ENCODE data around the gene PSRC1.

DNA sequence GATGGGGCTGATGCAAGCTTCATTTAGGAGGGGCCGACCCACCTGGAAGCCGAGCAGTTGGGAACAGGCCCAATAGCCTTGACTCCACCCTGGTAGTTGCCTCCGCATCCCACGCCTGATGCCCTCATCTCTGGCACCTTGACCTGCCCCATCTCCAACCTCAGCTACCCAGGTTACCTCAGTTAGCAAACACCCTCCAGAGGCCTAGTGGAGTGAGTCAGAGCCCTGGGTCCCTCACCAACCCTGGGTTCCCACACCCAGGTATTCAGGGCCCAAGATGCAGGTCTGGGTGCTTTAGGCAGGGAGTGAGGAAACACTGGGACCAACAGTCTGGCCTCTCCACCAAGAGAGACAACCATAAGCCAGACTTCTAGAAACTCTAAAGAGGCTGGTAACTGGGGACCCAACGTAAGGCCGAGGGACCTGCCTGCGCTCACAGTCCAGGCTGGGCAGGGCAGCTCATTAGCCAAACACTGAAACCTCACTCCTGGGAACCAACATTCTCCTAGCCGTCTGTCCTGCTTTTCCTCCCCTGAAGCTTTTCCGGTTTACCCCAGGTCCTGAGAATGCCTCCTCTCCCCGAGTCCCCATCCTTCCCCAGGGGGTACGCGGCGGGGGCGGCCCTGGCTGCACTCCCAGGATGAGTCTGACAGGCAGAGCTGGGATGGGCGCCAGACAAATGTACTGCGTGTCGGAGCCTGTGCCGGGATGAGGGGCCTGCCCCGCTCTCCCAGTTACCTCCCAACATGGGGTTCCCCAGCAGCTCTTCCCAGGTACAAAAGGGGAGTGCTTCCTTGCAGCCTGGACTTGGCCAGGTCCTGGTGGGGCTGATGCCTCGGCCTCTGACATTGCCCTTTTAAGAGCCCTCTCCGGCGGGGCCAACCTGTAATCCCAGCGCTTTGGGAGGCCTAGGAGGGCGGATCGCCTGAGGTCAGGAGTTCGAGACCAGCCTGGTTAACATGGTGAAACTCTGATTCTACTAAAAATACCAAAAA is 42.5 kb downstream of the PSRC1 start:
- TF ChIP-seq, protein P1, sequence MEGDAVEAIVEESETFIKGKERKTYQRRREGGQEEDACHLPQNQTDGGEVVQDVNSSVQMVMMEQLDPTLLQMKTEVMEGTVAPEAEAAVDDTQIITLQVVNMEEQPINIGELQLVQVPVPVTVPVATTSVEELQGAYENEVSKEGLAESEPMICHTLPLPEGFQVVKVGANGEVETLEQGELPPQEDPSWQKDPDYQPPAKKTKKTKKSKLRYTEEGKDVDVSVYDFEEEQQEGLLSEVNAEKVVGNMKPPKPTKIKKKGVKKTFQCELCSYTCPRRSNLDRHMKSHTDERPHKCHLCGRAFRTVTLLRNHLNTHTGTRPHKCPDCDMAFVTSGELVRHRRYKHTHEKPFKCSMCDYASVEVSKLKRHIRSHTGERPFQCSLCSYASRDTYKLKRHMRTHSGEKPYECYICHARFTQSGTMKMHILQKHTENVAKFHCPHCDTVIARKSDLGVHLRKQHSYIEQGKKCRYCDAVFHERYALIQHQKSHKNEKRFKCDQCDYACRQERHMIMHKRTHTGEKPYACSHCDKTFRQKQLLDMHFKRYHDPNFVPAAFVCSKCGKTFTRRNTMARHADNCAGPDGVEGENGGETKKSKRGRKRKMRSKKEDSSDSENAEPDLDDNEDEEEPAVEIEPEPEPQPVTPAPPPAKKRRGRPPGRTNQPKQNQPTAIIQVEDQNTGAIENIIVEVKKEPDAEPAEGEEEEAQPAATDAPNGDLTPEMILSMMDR (conservative IDR thresholded peaks at IDR 0.05; ENCODE audit: low read length) = no peak
- TF ChIP-seq EZH2phosphoT487 (IDR thresholded peaks at IDR 0.05; ENCODE audit: borderline replicate concordance, low read depth, low read length) = no peak

Data from OCI-LY7 (cell line).